GM12864 (cell line): ENCODE data around the gene ROBO3.
A peak's percentile ranks its signal among the peaks of the same experiment; 100 is the strongest.

ENCODE experiments used
- DNase-seq: peaks from one replicate; pipeline ENCODE4 v3.0.0-alpha.2; 2011; ENCODE audit warnings: low read depth
- H3K4me3 ChIP-seq: 2 replicates; pipeline ENCODE4 v1.5.1; 2011; ENCODE audit warnings: mild to moderate bottlenecking, low read depth, low read length, control low read depth
- TF ChIP-seq, protein P1 (sequence below): IDR thresholded peaks from 2 replicates; pipeline ENCODE4 v1.5.1; 2011; ENCODE audit warnings: low read depth, mild to moderate bottlenecking, moderate library complexity, low read length, control low read depth, inconsistent platforms; ENCODE audit errors: missing control alignments

The ROBO3 gene

DNA sequence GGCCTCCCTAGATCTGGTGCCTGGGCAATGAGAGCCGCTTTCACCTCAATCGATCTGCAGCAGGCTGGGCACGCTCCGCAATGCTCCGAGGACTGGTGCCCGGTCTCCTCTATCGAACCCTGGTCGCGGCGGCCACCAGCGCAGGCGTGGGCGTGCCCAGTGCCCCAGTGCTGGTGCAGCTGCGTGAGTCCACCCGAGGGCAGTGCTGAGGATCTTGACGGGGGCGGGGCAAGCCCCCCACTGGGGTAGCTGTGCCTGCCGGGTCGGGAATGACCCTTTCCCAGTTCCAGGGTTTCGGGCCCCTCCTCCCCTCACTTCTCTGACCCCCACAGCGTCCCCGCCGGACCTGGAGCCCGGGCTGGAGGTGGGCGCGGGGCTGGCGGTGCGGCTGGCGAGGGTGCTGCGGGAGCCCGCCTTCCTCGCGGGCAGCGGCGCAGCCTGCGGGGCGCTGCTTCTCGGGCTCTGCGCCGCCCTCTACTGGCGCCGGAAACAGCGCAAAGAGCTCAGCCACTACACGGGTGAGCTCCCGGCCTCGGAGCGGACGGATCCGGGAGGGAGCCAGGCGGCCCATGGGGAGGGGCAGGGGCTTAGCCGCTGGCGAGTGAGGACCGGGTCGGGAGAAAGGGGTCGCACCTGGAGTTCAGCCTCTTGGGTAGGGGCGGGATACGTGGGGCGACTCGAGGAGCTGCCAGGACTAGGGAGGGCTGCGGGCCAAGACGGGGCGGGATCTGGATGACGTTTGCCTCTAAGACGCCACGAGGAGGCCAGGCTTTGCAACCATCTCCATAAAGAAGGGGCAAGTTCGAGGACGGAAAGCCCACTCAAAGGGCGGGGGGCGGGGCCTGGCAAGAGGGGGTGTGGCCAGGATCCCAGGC lies 10.9 kb downstream of the ROBO3 start:
- TF ChIP-seq, protein P1, sequence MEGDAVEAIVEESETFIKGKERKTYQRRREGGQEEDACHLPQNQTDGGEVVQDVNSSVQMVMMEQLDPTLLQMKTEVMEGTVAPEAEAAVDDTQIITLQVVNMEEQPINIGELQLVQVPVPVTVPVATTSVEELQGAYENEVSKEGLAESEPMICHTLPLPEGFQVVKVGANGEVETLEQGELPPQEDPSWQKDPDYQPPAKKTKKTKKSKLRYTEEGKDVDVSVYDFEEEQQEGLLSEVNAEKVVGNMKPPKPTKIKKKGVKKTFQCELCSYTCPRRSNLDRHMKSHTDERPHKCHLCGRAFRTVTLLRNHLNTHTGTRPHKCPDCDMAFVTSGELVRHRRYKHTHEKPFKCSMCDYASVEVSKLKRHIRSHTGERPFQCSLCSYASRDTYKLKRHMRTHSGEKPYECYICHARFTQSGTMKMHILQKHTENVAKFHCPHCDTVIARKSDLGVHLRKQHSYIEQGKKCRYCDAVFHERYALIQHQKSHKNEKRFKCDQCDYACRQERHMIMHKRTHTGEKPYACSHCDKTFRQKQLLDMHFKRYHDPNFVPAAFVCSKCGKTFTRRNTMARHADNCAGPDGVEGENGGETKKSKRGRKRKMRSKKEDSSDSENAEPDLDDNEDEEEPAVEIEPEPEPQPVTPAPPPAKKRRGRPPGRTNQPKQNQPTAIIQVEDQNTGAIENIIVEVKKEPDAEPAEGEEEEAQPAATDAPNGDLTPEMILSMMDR, result peak; percentile 71
- peak overlapping the region; percentile 71 for H3K4me3 ChIP-seq
- DNase-seq, result peak; percentile 30

DNA sequence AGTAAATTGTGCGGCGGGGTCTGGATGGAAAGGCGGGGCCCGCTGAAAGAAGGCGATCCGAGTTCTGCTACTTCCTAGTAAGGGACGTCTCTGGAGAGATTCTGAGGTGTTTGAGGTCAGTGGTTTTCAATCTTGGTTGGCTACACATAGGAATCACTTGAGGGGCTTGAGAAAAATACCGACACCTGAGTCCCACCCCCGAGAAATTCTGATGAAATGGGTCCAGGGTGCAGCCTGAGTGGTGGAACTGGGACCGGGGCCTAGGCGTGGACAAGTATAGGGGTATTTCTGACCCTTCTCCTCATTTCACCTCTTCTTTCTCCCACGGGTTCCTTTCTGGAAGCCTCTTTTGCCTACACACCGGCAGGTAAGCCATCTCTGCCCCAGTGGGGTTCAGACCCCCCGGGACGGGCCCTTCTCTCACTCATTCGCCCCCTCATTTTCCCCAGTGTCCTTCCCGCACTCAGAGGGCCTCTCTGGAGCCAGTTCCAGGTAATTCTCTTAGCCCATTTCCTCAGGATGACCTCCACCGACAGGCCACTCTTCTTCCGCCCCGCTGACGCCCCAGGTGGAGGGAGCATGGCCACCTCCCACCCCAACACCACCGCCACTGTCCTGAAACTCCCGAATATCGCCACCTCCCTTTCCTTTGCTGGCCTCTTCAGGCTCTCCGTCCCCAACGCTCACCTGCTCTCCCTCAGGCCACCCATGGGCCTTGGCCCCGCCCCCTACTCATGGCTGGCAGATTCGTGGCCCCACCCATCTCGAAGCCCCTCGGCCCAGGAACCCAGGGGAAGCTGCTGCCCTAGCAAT lies 11.8 kb downstream of the ROBO3 start:
- DNase-seq, result no peak
- TF ChIP-seq, protein P1, result no peak
- peak overlapping the region; percentile 71 for H3K4me3 ChIP-seq

GRCh38 chr11:124877631-124877909 lies 12.3 kb downstream of the ROBO3 start:
- no peak overlapping the region for H3K4me3 ChIP-seq
- TF ChIP-seq, protein P1, result no peak

GRCh38 chr11:124877910-124878758 lies 12.9 kb downstream of the ROBO3 start:
- DNase-seq, result no peak
- TF ChIP-seq, protein P1, result no peak
- H3K4me3 ChIP-seq, result no peak overlapping the region

More at GRCh38 chr11:124877631-124877909, 12.3 kb downstream of the ROBO3 start:
- no peak for DNase-seq

DNA sequence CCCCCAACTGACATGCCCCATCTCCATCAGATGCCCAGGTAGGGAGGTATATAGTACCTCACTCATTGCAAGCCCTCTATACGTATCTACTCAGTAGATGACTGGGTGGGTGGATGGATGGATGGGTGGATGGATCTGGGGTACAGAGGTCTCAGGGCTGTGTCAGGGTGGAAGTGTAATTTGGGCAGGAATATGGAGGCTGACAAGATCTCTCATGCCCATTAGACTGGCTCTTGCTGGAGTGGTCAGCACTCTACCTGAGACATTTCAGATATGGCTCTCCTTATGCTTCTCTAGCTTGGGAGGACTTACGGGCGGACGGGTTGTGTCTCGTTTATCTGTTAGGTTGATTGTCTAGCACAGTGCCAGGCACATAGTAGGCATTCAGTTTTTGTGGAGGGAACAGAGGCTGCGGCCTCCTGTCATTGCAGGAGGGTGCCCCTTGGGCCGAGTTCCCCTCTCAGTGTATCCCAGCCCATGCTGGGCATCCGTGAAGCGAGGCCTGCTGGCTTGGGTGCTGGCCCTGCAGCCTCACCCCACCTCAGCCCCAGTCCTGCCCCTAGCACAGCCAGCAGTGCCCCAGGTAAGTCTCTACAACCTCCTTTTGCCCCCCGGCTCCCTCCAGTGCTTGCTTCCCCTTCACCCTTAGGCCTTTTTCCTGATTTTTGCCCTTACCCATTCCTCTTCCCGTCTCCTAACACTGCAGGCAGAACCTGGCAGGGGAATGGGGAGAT lies 13.7 kb downstream of the ROBO3 start:
- TF ChIP-seq, protein P1, result no peak
- no peak for DNase-seq
- no peak overlapping the region for H3K4me3 ChIP-seq

GRCh38 chr11:124879493-124880289 lies 14.5 kb downstream of the ROBO3 start:
- DNase-seq, result no peak
- no peak overlapping the region for H3K4me3 ChIP-seq
- TF ChIP-seq, protein P1, result no peak
